ENCODE measurements around the gene ARL2BP.
"Not testable (repeated sequence)": the region's sequence is repeated elsewhere in the genome, so short reads cannot be mapped to it uniquely, and the experiment has no call there.

Gene ARL2BP

DNA sequence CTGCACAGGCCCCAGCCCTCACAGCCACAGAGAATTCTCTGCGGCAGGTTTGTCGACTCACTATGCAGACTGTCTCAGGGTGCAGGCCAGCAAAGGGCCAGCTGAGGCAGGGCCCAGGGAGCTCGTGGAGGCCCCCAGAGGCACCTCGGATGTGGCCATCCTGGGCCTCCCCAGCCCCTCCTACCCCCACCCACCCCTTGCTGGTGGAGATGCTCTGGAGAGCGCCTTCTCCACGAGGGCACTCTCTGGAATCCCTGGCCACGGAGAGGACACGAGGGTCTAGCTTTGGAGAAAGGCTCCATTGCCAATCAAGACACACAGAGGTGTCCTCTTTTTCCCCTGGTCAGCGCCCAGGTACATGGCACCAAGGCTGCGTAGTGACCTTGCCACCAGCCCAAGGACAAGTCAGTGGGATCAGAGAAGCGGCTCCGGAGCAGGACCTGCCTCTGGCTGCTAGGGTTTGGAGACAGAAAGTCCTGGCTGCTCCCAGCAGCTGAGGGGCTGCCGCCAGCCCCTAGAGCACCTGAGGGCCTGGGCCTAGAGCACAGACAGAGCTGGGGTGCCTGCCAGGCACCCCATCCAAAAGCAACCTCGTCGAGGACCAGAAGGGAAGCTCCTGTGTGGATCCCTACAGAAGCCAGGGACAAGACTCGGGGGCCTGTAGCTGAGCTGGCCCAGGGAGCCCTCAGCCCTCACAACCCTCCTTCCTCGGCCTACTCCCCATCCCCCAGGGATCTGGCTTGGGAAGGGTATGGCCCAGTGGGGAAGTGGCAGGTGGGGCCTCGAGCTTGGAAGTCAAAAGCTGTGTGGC, 18.7 kb downstream of the ARL2BP start:
- DNase-seq (ENCODE audit: low read depth in 3 of 3) = no peak

GRCh38 chr16:57264381-57264780, 19.3 kb downstream of the ARL2BP start:
- no peak for DNase-seq (ENCODE audit: low read depth in 3 of 3)

GRCh38 chr16:57264950-57265371, 19.9 kb downstream of the ARL2BP start:
- no peak for DNase-seq (ENCODE audit: low read depth in 3 of 3)

DNA sequence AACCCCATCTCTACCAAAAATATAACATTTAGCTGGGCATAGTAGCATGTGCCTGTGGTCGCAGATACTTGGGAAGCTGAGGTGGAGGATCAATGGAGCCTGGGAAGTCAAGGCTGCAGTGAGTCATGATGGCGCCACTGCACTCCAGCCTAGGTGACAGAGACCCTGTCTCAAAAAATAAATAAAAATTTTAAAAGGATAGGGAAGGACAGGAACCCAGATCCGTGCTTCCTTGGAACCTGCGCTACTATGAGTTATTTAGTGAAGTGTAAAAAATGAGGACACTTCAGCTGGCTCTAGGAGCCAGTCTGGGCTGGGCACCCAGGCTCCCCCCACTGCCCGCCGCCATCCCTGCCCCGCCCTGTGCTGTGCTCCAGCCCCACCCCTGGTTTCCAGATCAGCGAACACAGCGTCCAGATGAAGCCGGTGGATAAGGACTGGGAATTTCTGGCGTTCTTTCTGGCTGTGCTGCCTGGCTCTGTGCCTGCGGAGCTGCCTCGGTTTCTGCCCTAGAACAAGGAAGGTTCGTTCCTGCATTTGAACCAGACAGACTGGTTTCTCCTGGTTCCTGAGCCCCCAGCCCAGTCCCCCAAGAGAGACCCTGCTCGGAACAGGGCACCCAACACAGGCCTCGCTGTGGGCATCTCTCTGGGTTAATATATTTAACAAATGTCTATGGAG, 20.9 kb downstream of the ARL2BP start:
- DNase-seq (ENCODE audit: low read depth in 3 of 3) = no peak

GRCh38 chr16:57266531-57267260, 21.6 kb downstream of the ARL2BP start:
- no peak for DNase-seq (ENCODE audit: low read depth in 3 of 3)

DNA sequence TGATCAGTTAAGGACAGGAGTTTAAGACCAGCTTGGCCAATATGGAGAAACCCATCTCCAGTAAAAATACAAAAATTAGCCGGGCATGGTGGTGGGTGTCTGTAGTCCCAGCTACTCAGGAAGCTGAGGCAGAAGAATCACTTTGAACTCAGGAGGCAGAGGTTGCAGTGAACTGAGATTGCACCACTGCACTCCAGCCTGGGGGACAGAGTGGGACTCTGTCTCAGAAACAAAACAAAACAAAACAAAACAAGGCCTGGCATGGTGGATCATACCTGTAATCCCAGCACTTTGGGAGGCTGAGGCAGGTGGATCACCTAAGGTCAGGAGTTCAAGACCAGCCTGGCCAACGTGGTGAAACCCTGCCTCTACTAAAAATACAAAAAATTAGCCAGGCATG, 22.3 kb downstream of the ARL2BP start:
- not testable (repeated sequence) for DNase-seq (ENCODE audit: low read depth in 3 of 3)

DNA sequence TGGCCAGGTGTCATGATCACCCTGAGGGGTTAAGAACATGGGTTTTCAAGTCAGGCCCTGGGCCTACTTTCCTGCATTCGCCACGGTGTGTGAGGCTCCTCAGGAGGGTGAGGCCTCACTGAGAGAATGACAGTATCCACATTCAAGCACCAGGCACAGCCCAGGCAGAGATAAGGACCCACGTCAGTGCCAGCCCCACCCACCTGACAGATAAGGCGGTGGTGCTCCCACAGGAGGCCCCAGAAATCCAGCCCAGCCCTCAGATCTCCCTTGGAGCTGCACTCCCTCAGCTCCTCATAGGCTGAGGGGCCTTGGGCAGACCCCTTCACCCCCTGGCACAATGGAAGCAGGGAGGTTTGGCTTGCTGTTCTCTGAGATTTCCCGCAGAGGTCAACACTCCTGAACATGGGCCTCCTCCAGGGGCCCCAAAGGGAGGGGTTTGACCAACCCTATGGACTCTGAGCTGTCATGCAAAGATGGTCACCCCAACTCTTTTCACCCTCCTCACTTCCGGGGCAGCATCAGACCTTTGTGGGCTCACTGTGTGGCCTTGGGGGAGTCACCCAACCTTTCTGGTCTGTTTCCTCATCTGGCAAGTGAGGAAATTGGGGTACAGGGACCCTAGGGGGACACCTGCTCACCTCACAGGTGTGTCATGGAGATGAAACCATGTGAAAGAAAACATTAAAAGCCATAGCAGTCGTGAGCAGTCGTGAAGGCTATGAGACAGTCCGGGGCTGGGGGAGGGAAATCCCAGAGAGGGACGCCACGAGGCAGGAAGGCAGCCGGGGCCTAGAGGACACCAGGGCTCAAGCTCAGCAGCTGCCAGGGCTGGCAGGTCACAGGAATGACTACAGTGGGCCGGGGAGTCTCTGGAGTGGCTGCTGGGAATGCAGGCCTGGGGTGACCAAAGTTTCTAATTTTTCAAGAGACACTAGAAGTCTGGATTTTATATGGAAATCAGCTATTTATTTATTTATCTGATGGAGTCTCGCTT, 24.0 kb downstream of the ARL2BP start:
- no peak for DNase-seq (ENCODE audit: low read depth in 3 of 3)

DNA sequence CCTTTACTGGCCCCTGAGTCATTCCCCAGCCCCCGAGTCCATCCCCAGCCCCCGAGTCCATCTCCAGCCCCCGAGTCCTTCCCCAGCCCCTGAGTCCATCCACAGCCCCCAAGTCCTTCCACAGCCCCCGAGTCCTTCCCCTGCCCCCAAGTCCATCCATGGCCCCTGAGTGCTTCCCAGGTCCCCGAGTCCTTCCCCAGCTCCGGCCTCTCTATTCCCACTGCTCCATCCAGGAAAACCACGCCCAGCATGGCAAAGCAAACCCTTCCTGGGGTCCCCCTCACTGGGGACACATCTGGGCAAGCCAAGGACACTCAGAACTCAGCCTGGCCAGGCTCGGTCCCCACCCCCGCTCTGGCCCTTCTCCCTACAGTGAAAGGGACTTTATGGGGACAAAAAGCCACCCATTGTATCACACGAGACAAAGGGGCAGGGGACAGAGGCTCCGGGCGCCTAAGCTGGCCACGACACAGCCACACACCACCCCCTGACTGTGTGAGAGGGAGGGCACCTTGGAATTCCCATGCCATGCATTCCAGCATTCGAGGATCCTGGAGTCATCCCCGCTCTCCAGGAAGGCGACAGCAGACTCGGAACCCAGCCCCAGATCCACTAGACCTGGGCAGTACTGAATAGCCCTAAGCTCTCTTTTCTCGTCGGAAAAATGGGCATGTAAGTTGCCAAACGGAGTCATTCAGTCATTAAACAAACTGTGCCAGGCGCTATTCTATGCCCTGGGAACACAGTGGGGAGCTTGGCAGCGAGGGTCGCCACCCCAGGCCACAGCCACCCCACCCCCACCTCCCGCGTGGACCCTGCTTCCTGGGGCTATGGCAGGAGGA, 25.4 kb downstream of the ARL2BP start:
- no peak for DNase-seq (ENCODE audit: low read depth in 3 of 3)

- no peak for DNase-seq (ENCODE audit: low read depth in 3 of 3)
Observed at GRCh38 chr16:57271063-57271345, 25.9 kb downstream of the ARL2BP start.

- no peak for DNase-seq (ENCODE audit: low read depth in 3 of 3)
Observed at GRCh38 chr16:57271867-57272495, 26.9 kb downstream of the ARL2BP start.

GRCh38 chr16:57273359-57273758, 28.3 kb downstream of the ARL2BP start:
- no peak for DNase-seq (ENCODE audit: low read depth in 3 of 3)

GRCh38 chr16:57273826-57274225, 28.8 kb downstream of the ARL2BP start:
- DNase-seq (ENCODE audit: low read depth in 3 of 3) = no peak

- not testable (repeated sequence) for DNase-seq (ENCODE audit: low read depth in 3 of 3)
Observed at GRCh38 chr16:57275946-57276345, 30.9 kb downstream of the ARL2BP start.

DNA sequence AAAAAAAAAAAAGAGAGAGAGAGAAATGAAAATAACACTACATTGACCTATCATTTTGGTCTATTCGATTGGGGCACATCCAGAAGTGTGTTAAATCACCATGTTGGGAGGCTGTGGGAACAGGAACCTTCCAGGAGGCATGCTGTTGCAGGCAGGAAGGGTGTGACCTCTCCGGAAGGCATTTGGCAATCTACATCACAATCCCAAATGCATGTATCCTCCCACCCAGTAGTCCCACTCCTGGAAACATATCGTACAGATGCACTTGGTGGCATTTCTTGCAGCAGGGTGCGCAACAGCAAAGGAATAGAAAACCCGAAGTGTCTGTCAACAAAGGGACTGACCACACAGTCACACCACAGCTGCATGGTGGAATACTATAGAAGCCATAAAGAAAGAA, 31.5 kb downstream of the ARL2BP start:
- no peak for DNase-seq (ENCODE audit: low read depth in 3 of 3)

DNA sequence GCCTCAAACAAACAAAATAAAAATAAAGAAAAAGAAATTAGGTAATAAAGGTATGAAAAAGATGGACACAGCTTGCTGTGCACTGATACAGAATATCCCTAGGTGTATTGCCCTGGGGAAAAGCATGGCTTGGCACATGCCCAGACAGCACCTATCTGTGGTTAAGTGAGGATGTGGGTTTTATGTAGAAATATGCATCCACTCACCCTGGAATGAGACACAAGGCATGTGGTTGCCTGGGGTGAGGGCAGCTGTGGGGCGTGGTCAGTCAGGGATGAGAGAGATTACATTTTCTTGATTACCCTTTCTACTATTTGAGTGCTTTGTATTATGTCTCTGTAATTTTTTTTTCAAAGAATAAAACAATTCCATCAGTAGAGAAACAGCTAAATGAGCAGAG, 32.5 kb downstream of the ARL2BP start:
- peak in 1 of 3 experiments; percentile 54 for DNase-seq (ENCODE audit: low read depth in 3 of 3)

GRCh38 chr16:57278494-57278893, 33.4 kb downstream of the ARL2BP start:
- DNase-seq (ENCODE audit: low read depth in 3 of 3) = no peak

DNA sequence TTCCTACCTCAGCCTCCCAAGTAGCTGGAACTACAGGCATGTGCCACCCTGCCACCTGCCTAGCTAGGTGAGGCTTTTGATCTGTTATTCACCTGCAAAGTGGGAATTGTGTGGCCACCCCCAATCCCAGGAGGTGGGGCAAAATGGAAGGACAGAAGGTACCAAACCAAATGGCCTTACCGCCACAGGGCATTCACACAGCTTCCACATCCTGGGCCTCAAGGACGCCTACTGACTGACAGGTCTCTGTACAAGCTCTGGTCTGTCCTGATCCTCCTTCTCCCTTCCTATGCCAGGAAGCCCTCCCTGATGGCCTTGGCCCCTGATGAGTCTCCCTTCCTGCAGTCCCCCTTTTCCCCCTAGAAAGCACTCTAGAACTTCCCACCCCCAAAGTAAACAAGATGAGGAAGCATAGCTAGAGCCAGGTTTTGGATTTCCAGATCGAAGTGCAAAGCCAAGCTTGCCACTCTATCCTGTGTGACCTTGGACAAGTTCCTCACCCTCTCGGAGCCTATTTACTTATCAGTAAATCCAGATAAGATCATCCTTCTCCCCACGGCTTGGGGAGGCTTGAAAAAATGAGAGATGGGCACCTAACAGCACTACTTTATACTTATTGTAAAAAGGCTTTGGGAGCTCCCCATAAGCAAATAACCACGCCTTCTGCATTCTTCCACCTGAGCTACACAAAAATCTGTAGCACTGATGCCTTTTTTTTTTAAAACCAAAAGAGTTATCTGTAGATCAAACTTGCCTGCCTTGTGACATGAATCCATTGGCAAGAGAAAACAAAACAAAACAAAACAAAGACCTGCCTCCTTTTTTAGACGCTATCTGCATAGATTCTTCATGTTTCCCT, 35.0 kb downstream of the ARL2BP start:
- DNase-seq (ENCODE audit: low read depth in 3 of 3) = no peak

DNA sequence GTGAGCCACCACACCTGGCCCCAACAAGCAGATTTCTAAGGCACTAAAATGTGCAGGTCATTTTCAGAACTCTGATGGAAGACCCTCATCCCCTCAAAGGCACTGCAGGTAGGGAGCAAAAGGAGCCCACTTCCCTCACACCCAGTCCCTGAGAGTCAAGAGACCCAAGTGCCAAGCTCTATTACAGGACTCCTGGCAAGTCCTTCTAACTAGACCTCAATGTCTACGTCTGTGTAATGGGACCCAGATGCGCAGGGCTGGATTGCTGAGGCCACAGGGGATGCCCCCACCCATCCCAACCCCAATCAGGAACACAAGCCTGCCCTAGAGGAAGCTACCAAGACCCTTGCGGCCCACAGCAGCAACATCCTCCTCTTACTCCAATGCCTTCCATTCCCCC, 36.7 kb downstream of the ARL2BP start:
- no peak for DNase-seq (ENCODE audit: low read depth in 3 of 3)

DNA sequence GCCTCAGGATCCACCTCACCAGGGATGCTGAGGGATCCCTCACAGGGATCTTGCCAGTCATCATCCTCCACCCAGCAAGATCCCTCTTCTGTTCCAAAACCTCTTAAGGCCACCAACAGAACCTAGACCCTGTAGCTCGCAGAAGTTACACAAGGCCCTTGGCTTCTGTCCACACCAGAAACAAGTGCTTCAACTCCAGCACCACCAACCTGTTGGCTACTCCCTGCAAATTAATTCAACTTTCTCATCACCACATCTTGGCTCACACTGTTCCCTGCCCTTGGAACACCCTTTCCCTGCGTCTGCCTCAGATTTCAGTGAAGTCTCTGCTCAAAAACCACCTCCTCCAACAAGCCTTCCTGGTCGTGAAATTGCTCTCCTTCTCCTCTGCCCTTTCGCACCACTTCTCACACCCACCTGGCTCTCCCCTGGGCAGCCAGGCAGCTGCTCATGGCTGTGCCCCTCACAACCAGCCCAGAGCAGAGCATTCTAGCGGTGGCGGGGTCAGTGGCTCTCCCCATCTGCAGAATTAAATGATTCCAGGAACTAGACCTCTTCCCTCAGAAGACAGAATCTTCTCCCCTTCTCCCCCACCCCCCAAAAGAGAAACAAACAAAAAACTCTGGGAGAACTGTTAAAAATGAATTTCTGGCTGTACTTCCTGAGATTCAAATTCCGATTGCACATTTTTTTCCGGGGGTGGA, 37.6 kb downstream of the ARL2BP start:
- no peak for DNase-seq (ENCODE audit: low read depth in 3 of 3)
